Activated CD4-positive, CD25-positive, alpha-beta regulatory T cell treated with anti-CD3 and anti-CD28 coated beads, Interleukin-2, amount 50 U/mL, for 24 hours (primary cell): ENCODE results near the gene ERCC6L2.
A peak's percentile ranks its signal among the peaks of the same experiment; 100 is the strongest.

Source experiments
- ATAC-seq, 2 donors: fragments of 150-1000 bp; cut with Tn5 transposase; one replicate each; pipeline ENCODE4 v1.10.0; 2021; ENCODE audit warnings: mild to moderate bottlenecking in 1 of 2, moderate library complexity in 1 of 2

The ERCC6L2 gene

DNA sequence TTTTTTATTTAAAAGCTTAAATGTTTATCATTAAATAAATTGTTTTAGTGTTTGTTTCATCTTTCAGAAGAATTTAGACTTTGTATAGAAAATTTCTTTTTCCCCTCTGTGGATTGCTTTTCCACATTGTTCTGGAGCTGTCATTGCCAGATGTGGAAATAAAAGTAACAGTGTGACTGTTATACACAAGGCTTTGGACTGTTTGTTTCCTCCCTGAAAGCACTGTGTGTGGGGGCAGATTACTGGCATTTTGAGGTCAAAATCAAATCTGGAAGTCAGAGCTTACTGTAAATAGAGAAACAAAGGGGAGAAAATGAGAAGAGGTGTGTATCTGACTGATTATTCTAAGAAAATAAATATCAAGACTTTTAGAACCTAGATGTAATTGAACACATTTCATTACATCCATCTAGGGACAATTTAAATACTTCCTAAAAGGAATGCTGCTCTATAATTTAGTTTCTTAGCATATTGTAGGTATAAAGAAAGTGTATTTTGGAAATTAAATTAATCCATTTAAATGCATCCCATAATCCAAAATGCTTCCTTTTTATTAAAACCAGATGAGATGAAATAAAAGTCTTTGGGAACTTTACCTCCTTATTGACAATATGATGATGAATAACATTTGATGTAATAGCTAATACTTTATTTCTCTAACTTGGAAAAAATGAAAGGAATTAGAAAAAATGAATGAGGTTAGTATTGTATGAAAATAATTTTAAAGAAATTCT lies 51.9 kb downstream of the ERCC6L2 start:
- ATAC-seq: no peak

DNA sequence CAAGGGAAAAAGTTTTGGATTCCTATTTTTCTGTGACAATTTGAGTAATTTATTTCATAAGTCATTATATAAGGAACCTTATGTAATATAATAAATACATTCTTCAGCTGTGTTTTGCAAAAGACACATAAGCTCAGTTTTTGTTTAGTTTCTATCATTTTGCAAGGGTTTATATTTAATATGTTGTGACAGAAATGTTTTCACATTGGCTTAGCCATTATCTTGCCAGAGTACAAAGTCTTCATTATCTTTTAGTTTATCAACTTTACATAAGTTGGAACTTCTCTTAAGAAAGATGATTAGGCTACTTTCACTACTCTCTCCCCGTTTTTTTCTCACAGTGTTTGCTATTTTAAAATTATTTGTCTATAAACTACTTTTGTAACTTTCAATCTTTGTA lies 54.8 kb downstream of the ERCC6L2 start:
- no peak for ATAC-seq

DNA sequence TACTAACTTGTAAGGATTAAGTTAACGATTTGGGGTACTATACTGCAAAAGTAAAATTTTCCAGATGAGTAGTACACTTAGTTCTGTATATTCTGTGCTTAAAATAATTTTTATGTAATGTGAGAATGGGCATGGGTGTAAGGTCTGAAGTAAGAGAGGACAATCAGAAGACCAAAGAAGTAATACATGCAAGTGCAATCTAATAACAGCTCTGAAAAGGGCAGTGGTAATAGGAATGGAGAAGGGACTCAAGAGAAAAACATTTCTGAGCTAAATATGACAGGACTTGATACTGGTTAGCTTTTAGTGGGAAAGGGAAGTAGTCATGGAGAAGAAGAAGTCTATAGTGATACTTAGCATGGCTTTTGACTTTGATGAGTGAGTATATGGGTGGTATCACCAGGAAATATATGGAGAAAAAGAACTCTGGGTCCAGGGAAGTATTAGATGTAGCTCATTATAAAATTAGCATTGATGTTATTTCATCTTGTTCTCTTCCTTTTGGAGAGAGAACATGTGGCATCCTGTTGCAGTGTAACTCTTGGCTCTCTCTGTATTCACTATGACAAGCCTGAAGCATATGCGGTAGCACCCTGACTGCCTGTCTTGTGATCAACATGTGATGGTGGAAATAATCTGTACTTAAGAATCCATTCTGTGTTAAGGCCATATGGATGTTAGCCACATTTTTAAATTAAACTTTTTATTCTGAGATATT lies 60.5 kb downstream of the ERCC6L2 start:
- no peak for ATAC-seq

DNA sequence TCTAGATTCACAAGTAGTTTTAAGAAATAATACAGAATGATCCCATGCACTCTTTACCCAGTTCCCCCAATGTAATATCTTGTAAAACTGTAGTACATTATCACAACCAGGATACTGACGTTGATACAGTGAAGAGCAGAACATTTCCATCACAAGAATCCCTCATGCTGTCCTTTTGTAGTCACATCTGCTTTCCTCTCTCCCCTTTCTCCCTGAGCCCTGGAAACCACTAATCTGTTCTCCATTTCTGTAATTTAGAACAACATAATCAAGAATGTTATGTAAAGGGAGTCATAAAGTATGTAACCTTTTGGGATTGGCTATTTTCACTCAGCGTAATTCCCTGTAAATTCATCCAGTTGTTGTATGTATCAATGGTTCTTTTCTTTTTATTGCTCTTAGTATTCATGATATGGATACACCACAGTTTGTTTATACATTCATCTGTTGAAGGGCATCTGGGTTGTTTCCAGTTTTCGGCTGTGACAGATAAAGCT lies 61.1 kb downstream of the ERCC6L2 start:
- no peak for ATAC-seq

DNA sequence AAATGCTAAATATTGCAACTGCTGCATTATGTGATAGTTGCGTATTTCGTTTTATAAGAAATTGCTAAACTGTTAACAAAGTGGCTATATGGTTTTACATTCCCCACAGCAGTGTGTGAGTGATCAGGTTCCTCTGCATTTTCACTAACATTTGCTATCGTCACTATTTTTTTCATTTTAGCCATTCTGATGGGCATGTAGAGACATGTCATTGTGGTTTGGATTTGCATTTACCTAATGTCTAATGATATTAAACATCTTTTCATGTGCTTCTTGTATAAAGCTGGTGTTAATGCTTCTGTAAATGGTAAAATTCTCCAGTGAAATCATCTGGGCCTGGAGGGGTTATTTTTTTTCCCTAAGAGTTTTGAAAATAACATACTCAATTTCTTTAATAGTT lies 61.6 kb downstream of the ERCC6L2 start:
- ATAC-seq: no peak

DNA sequence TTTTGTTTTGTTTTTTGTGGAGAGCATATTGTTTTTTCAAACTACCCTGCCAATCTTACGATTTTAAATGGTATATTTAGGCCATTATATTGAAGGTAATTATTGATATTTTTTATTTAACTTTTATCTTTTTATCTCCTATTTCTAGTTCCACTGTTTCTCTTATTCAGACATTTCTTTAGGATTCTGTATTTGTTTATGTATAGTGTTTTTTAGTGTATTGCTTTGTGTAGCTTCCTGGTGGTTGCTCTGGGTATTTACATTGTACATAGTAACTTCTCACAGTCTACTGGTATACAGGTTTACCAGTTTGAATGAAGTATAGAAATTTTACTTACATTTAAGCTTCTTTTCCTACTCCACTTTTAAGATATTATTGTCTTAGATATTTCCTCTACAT lies 63.2 kb downstream of the ERCC6L2 start:
- ATAC-seq: no peak

DNA sequence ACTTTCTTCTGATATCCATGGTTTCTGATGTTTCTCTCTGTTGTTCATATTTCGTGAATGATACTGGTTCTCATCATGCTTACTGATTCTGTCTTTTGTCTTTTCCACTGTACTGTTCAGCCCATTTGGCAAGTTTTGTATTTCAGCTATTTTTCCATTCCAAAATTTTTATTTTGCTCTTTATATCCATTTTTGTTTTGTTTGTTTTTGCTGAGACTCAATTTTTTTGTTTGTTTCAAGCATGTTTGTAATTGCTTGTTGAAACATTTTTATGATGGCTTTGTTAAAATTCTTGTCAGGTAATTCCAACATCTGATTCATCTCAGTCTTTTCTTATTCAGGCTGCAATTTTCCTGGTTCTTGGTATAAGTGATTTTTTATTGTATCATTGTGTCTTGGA lies 64.0 kb downstream of the ERCC6L2 start:
- no peak for ATAC-seq

DNA sequence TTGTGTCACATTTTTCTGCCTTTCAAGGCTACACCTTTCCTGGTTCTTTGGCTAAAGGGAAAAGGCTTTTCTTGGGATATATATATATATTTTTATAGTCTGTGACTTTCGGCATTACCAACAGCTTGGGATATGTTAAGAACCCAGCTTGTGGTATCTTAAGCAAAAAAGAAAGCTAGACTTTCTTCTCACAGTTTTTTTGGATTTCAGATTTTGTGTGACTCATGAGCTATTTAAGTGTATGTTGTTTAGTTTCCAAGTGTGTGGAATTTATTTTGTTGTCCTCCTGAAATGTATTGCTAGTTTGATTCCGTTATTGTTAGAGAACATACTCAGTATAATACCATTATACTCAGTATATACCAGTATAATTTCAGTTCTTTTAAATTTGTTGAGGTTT lies 64.8 kb downstream of the ERCC6L2 start:
- no peak for ATAC-seq

DNA sequence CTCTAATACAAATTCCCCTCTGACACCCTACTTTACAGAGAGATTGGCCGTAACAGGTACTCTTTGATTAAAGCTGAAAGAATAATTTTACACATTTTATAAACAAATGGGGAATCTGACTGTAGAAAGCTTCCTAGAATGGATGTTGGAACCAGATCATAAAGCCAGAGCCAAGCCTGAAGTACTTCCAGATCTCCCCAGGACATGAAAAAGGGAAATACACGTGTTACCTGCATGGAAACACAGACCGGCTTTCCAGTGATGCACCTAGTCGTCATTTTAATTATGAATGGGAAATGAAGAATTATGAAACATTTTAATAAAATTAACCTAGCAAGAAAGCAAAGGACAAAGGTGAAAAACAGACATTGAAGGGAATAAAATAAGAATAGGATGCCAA lies 66.5 kb downstream of the ERCC6L2 start:
- no peak for ATAC-seq

DNA sequence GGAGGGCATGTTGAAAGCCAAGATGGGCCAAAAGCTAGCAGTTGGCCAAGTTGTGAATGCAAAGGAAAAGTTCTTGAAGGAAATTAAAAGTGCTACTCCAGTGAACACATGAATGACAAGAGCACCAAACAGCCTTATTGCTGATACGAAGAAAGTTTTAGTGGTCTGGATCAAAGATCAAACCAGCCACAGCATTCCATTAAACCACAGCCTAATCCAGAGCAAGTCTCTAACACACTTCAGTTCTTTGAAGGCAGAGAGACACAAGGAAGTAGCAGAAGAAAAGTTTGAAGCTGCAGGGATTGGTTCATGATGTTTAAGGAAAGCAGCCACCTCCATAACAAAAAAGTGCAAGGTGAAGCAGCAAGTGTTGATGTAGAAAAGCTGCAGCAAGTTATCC lies 71.6 kb downstream of the ERCC6L2 start:
- ATAC-seq: no peak

DNA sequence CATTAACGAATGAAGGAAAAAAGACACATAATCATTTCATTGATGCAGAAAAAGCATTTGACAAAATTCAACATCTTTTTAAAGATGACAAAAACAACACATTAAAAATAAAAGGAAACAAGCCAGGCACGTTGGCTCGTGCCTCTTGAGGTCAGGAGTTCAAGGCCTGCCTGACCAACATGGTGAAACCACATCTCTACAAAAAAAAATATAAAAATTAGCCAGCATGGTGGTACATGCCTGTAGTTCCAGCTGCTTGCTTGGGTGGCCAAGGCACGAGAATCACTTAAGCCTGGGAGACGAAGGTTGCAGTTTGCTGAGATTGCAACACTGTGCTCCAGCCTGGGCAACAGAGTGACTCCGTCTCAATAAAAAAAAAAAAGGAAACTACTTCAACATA lies 77.0 kb downstream of the ERCC6L2 start:
- no peak for ATAC-seq

DNA sequence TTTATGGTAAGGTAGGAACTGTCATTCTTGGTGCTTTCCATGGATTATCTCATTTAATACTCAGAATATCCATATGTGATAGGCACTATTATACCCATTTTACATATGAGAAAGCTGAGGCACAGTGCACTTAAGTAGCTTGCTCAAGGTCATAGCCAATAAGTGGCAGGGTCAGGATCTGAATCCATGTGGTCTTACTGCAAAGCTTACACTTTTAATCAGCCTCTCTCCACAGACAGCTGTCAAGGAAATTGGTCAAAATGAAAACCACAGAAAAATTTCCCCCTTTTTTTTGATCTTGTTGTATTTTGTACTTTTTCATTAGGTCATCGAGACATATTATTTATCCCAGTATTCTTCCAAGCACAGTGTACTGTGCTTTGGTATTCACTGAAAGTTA lies 78.5 kb downstream of the ERCC6L2 start:
- no peak for ATAC-seq

DNA sequence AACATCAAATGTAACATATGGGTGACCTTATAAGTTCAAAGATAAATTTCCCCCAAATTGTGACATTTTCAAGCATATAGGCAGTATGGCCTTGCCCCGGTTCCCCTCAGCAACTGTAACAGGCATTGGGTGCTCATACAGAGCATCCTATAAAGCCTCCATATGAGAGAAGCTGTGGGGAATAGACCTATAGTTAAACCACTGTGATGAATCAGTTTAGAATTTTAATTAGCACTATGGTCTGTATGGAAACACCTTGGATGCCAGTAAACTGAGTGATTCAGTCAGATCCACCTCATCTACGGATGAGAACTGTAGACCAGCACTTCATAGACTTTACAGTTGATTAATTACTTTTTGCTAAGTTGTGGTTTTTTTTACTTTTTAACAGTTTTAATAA lies 79.4 kb downstream of the ERCC6L2 start:
- ATAC-seq: peak; percentile 38 to 62

DNA sequence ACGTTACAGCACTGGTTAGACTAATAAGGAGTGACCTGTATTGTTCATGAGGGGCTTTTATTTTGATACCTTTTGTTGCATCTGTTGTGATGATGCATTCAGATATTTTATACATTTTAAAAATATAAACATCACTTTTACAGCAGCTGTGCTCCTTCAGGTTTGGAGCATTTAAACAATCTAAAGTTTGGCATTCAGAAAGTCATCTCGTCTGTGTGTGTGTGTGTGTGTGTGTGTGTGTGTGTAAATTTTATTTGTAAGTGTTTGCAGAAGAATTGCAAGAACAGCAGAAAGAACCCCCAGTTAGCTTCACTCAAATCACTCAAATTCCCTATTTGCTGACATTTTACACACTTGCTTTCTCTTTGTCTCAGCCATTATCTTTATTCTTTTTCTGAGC lies 87.4 kb downstream of the ERCC6L2 start:
- no peak for ATAC-seq

DNA sequence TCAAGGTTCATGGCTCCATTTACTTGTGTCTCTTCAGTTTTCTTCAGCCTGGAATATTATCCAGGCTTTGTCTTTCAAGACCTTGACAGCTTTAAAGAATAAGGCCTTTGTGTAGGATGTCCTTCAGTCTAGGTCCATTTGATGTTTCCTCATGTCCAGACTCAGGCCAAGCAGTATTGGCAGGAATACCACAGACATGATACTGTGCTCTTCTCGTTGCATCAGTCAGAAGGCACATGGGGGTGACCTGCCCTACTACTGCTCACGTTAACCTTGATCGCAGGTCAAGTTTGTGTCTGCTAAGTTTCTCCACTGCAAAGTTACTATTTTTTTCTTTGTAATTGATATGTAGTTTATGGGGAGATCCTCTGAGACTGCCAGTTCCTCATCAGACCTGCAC lies 88.2 kb downstream of the ERCC6L2 start:
- ATAC-seq: no peak

DNA sequence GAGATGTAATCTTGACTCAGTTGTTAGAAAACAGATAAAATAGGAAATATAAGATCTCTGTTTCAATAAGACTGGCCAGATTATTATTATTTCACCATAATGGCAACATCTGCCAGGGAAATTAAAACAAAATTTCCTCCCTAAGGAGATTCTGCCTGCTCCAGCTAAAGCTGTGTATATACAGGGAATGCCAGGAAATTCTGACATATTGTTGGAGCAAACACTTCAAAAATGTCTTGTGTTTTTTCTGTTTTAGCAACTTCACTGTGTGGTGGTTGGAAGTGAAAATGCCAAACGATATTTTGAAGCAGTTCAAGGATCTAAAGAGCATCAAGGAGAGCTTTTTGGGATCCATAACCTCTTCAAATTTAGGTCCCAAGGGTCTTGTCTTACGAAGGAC lies 90.8 kb downstream of the ERCC6L2 start:
- no peak for ATAC-seq

DNA sequence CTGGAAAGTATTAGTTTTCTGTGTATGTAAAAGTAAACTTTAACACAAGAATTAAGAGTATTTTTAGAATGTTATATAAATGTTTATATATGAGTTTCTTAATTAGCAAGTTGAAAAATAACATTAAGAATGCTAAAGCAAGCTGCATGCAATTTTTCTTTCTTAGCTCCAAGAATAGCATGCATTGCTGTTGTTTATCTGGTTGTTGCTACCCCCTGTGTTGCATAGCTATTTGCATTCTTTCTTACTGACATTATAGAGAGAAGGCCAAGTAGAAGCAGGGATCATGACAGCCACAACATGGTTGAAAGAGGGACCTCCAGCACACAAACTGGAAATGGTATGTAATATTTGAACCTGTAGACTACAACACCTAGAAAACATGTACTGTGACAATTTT lies 94.8 kb downstream of the ERCC6L2 start:
- no peak for ATAC-seq

DNA sequence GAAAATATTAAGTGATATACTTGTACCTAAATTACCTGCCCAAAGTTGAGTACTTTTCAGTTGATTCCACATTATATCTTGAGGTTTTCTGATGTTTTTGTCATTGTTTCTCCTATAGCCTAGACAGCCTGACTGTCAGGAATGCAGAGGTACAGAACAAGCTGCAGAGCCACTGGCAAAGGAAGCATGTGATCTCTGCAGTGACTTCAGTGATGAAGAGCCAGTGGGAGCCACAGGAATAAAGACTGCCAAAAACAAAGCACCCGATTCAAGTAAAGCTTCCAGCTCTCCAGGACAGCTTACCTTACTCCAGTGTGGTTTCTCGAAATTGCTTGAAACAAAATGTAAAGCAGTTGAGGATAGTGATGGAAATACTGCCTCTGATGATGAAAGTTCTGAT lies 96.3 kb downstream of the ERCC6L2 start:
- no peak for ATAC-seq

DNA sequence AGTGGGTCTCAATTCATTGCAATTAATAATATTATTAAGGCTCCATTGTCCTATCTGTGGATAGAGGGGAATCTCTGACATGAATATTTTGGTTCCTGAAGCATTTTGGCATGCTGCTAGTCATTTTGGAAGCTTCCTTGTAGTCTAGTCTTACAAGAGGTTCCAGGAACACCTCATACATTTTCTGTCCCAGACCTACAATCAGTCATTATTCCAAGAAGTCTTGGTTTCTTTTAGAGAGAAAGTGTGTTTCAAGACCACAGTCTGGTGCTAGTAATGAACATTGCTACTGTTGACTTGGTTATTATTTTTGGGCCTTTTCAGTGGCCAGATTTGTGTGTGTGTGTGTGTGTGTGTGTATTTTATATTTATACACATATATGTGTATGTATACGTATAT lies 98.9 kb downstream of the ERCC6L2 start:
- ATAC-seq: peak; percentile 28 to 33

DNA sequence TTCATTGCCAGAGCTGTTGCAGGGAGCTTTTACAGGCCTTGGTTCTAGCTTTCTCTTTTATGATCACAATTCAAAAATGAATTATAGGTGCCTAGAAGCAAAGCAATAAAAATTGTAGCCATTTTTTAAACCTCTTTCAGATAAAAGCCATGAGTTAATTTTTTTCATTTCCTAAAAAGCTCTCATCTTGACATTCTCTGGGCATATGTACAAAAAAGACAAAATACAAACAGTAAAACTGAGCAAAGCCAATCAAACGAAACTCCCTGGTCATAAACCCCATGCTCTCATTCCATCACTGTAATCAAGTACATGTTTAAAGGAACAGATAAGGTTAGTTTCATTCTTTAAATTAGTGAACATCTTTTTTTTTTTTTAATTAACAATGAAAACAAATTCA lies 101.9 kb downstream of the ERCC6L2 start:
- ATAC-seq: no peak

DNA sequence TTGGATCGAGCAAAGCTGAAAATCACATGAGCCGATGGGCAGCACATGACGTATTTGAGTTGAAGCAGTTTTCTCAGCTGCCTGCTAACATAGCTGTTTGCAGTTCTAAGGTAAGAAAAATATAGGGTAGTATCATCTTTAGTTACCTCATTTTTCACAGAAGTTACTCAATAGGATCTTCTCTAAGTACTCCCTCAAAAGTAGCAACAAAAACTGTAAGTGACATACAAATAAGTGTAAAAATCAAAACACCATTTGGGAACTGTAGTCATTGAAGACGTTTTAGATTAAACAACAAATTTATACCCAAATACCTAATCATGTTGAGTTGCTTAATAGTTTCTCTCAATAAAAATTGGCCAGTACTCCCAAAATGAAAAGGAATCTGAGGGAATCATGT lies 102.6 kb downstream of the ERCC6L2 start:
- no peak for ATAC-seq

DNA sequence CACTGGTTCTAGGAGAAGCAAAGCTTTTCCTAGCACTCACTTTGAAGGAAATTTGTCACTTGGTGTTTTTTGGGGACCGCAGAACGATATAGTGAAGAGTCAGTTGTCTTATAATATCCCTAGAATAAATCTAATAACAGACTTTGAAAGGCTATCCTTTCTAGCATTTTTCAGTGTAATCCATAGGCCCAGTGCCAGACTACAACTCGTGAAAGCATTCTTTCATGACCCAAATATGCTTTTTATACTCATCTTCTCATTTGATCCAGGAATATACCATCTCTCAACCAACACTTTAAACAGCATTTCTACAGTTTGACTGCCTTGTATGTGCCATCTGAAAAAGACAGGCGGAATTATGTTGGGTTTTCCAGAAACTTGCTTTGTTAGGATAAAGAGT lies 104.0 kb downstream of the ERCC6L2 start:
- ATAC-seq: no peak

DNA sequence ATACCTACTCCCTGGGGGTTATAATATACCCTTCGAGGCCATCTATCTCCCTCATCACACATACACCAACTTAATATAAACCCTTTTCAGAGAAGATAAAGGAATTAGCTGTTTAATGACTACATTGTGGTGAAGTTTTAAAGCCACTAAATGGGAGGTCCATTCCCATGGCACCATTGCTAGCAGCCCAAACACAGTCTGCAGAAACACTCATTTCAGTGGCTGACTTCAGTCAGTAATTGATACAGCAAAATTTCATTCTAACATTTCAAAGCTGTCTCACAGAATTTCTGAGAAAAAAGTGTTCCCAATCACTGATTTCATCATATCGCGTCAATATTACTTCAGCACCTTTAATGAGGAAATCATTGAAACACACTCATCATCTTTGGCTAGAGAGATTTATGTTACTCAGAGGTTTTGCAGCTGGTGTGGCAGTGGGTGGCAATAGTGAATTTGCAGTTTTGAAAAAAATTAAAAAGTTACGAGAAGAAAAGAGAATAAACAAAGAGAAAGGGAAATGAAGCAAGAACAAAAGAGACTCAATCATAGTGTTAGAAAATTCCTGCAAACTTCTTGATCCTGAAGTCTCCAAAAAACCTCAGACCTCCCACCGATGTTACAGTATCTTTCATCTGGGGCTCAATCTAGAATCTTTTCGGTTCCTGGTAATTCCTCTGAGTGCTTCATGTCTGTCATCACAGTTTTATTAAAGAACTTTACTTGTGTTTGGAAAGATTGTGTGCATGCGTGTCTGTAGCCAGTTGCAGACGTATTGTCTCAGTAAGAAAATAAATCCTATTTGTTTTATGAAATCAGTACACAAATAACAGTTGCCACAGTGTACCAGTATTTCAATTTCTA lies 105.0 kb downstream of the ERCC6L2 start:
- peak in 1 of 2 donors; percentile 17 for ATAC-seq
